Activated naive CD4-positive, alpha-beta T cell treated with anti-CD3 and anti-CD28 coated beads, Interleukin-2, amount 10 ng/mL, durations not matched to agents 7 days and 5 days (primary cell): ENCODE results near the gene GLRA2.

Experiments used
- CTCF ChIA-PET: fragments of 350-600 bp; sonication (Branson Sonifier 250); formaldehyde crosslinking; loops from one replicate; lab custom pipeline; 2021; ENCODE audit warnings: antibody characterized with exemption; lab: Charles Lee
- DNase-seq: peaks from one replicate; pipeline ENCODE4 v3.0.0-alpha.2; 2020
- H3K27ac Mint-ChIP-seq: one replicate; pipeline ENCODE4 v1.8.0; 2021; ENCODE audit warnings: mild to moderate bottlenecking, moderate library complexity, mixed read lengths
- H3K27me3 Mint-ChIP-seq: one replicate; pipeline ENCODE4 v1.8.0; 2021; ENCODE audit warnings: mild to moderate bottlenecking, mixed read lengths
- H3K36me3 Mint-ChIP-seq: one replicate; pipeline ENCODE4 v1.8.0; 2021; ENCODE audit warnings: mixed read lengths
- H3K4me1 Mint-ChIP-seq: one replicate; pipeline ENCODE4 v1.8.0; 2021; ENCODE audit warnings: mixed read lengths
- H3K4me3 Mint-ChIP-seq: one replicate; pipeline ENCODE4 v1.8.0; 2021; ENCODE audit warnings: mild to moderate bottlenecking, moderate library complexity, mixed read lengths
- H3K9me3 Mint-ChIP-seq: one replicate; pipeline ENCODE4 v1.8.0; 2021; ENCODE audit warnings: mixed read lengths

GLRA2 gene

GRCh38 chrX:14702145-14702544, 172.8 kb downstream of the GLRA2 start:
- CTCF ChIA-PET, result no interaction called here
- Mint-ChIP-seq H3K4me1 (no peaks in the 10 kb centered on the region), H3K36me3 (no peaks in the 10 kb centered on the region), H3K4me3 (no peak overlapping the region), H3K27ac (no peak overlapping the region), H3K9me3 (no peaks in the 10 kb centered on the region), H3K27me3 (no peaks in the 10 kb centered on the region)
- no peak for DNase-seq

- Mint-ChIP-seq H3K4me3 (no peak overlapping the region), H3K27ac (no peak overlapping the region), H3K36me3 (no peaks in the 10 kb centered on the region), H3K4me1 (no peaks in the 10 kb centered on the region), H3K27me3 (no peaks in the 10 kb centered on the region), H3K9me3 (no peaks in the 10 kb centered on the region)
- DNase-seq, result no peak
- CTCF ChIA-PET, result no interaction called here
Observed at GRCh38 chrX:14712096-14712495, 182.8 kb downstream of the GLRA2 start.

DNA sequence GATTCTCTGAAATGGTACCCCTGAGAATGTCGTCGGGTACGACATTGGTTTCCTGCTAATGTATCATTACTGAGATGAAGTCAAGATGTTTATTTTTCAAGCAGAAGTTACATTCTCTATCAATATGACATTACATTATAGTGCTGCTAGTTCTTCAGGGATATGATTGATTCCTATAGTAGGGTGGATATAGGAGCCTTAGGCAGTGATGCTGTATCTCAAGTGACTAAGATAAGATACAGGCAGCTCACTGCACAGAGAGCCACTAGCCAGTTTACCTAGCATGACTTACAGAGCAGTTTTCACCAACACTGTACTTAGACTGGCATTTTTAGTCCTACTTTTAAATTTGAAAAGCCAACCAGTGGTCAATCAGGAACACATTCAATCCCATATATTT, 188.6 kb downstream of the GLRA2 start:
- H3K4me3 Mint-ChIP-seq, result no peak overlapping the region
- H3K27ac Mint-ChIP-seq, result no peak overlapping the region
- CTCF ChIA-PET, result no interaction called here
- no peaks in the 10 kb centered on the region for H3K9me3 Mint-ChIP-seq
- no peaks in the 10 kb centered on the region for H3K4me1 Mint-ChIP-seq
- no peaks in the 10 kb centered on the region for H3K36me3 Mint-ChIP-seq
- no peaks in the 10 kb centered on the region for H3K27me3 Mint-ChIP-seq
- no peak for DNase-seq

DNA sequence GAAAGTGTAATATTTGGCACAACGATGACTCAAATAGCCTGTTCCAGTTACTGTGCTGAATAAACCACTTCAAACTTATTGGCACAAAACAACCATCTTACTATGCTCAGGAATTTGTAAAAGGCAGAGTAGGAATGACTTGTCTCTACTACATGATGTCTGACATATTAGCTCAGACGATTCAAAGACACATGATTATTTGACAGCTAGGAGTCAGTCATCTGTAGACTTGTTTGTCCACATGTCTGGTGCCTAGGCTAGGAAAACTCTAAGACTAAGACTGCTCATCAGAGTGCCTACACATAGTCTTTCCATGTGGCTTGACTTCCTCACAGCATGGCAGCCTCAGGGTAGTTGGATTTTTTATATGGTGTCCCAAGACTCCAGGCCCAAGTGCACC, 189.1 kb downstream of the GLRA2 start:
- Mint-ChIP-seq H3K4me1 (no peaks in the 10 kb centered on the region), H3K9me3 (no peaks in the 10 kb centered on the region), H3K27ac (no peak overlapping the region), H3K36me3 (no peaks in the 10 kb centered on the region), H3K27me3 (no peaks in the 10 kb centered on the region), H3K4me3 (no peak overlapping the region)
- no peak for DNase-seq
- CTCF ChIA-PET, result no interaction called here

DNA sequence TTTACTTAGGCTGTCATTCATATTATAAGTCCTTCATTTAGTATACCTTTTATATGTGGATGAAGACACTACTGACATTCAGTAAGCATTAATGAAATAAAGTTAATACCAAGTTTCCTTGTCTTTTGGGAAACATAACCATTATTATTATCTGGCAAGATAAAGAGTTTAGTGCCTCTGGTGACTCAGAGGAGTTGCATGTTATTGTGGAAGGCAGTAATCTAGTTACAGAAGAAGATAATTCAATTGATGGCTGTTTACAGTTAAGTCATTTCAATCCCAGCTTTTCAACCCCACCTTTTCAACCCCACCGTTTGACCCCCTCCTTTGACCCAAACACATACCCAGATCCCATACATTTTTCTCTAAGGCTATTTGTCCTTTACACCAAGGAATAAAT, 199.7 kb downstream of the GLRA2 start:
- Mint-ChIP-seq H3K4me3 (no peak overlapping the region), H3K27ac (no peak overlapping the region), H3K27me3 (no peaks in the 10 kb centered on the region), H3K9me3 (no peaks in the 10 kb centered on the region), H3K36me3 (no peaks in the 10 kb centered on the region), H3K4me1 (no peaks in the 10 kb centered on the region)
- DNase-seq, result no peak
- CTCF ChIA-PET, result no interaction called here

DNA sequence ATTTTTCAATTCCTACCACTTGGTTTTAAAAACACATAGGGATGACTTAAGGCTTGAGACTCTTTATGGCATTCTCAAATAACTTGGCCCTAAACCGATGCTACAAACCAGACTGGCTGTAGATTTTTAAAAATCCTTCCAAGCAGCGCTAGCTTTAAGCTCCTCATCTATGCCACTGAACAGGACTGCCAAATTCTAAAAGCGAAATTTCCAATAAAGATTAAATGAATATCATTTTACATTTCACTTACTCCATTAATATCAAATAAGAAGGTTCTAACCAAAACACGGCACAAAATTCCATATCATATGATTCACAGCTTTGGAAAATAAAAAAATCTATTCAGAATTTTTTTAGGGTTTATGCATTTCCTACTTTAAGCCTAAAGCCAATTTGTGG, 209.3 kb downstream of the GLRA2 start:
- Mint-ChIP-seq H3K9me3 (no peaks in the 10 kb centered on the region), H3K36me3 (no peaks in the 10 kb centered on the region), H3K27ac (no peak overlapping the region), H3K4me3 (no peak overlapping the region), H3K27me3 (no peaks in the 10 kb centered on the region), H3K4me1 (no peaks in the 10 kb centered on the region)
- CTCF ChIA-PET, result no interaction called here
- DNase-seq, result no peak

DNA sequence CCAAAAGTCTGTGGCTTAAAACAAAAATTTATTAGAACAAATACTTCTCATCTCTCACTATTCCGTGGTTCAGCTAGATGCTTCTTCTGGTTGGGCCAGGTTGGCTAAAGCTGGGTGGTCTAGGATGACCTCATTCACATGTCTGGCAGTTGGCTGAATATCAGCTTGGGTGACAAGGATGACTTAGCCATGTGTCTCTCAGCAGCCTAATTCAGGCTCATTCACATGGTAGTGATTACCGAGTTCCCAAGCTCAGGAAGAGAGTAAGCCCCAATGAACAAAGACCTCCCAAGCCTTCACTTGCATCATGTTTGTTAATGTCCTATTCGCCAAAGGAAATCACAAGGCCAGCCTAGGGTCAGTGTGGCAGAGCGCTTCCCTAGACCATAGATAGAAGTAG, 224.1 kb downstream of the GLRA2 start:
- Mint-ChIP-seq H3K9me3 (no peaks in the 10 kb centered on the region), H3K4me1 (no peaks in the 10 kb centered on the region), H3K27ac (no peak overlapping the region), H3K36me3 (no peaks in the 10 kb centered on the region), H3K4me3 (no peak overlapping the region), H3K27me3 (no peaks in the 10 kb centered on the region)
- DNase-seq, result no peak
- CTCF ChIA-PET, result no interaction called here

- Mint-ChIP-seq H3K27me3 (no peaks in the 10 kb centered on the region), H3K9me3 (no peaks in the 10 kb centered on the region), H3K36me3 (no peaks in the 10 kb centered on the region), H3K27ac (no peak overlapping the region), H3K4me1 (no peaks in the 10 kb centered on the region), H3K4me3 (no peak overlapping the region)
- CTCF ChIA-PET, result no interaction called here
- DNase-seq, result no peak
Observed at GRCh38 chrX:14758029-14758491, 228.7 kb downstream of the GLRA2 start.

DNA sequence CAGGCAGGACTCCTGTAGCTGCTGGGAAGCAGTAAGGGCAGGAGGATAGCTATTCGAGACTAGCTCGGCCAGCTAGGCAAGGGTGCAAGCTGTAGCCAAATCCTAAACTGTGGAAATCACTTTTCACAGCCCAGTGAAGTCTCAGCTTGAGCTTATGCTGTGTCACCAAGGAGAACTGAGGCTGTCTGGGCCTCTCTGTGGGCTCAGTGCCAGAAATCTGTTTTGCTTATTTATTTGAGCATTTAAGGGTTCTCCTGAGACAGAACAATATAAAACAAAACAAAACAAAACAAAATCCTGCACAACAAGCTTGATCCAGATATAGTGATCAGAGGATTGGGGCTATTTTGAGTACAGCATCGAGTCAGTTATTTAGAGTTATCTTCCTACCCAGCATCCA, 246.1 kb downstream of the GLRA2 start:
- Mint-ChIP-seq H3K4me3 (no peak overlapping the region), H3K27me3 (no peaks in the 10 kb centered on the region), H3K4me1 (no peaks in the 10 kb centered on the region), H3K36me3 (no peaks in the 10 kb centered on the region), H3K9me3 (peaks cover 6% of the 10 kb centered on the region), H3K27ac (no peak overlapping the region)
- DNase-seq, result no peak
- CTCF ChIA-PET, result interaction anchor here (1.1 kb wide), 1 partner anchor 370 kb away, joined by 3 read pairs; no protein-coding TSS in a partner anchor

DNA sequence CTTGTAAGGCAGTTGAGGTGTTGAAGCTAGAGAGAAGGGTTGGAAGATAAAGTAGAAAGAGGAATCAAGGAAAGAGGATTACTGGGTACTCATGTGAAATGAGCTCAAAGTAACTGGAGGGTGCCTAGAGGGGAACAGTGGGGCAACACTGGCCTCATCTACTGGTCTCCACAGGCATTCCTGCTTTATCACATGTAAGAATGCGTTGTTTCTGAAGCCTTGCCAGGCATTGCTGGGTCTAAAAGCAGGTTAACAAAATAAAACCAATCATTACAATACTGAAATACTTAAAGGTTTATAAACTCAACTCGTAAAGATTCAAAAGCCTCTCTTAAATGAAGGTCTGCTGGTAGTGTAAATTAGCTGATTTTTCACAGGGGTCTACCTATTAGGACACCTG, 247.6 kb downstream of the GLRA2 start:
- Mint-ChIP-seq H3K9me3 (no peaks in the 10 kb centered on the region), H3K36me3 (no peaks in the 10 kb centered on the region), H3K4me1 (no peaks in the 10 kb centered on the region), H3K27ac (no peak overlapping the region), H3K27me3 (no peaks in the 10 kb centered on the region), H3K4me3 (no peak overlapping the region)
- DNase-seq, result no peak
- CTCF ChIA-PET, result no interaction called here

DNA sequence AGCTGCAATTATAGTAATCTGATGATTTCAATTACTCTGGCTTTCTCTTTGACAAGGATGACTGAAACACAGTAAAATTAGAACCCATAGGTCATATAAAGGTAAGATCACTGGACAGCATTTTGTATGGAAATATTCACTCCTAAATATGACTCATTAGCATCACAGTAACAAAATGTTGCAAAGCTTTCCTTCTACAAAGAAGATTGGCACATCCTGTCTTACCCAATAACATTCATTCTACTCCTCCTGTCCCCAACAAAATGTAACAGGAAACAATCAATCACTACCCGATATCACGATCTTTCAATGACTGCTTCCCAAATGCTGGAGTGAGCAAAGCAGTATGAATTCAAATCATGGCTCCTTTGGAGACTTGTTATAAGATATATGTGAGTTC, 248.2 kb downstream of the GLRA2 start:
- no peaks in the 10 kb centered on the region for H3K9me3 Mint-ChIP-seq
- no peak for DNase-seq
- CTCF ChIA-PET, result no interaction called here
- no peaks in the 10 kb centered on the region for H3K27me3 Mint-ChIP-seq
- H3K4me3 Mint-ChIP-seq, result no peak overlapping the region
- no peaks in the 10 kb centered on the region for H3K4me1 Mint-ChIP-seq
- no peak overlapping the region for H3K27ac Mint-ChIP-seq
- no peaks in the 10 kb centered on the region for H3K36me3 Mint-ChIP-seq

- Mint-ChIP-seq H3K27ac (peak overlapping the region; percentile 49), H3K36me3 (no peaks in the 10 kb centered on the region), H3K27me3 (no peaks in the 10 kb centered on the region), H3K4me3 (no peak overlapping the region), H3K9me3 (no peaks in the 10 kb centered on the region), H3K4me1 (no peaks in the 10 kb centered on the region)
- no peak for DNase-seq
- CTCF ChIA-PET, result no interaction called here
Observed at GRCh38 chrX:14779580-14779979, 250.2 kb downstream of the GLRA2 start.
